Adrenal gland (tissue), 12 donors: ENCODE data around the gene TBC1D10A. TPM values are rescaled to one million over a fixed set of nuclear protein-coding genes. Genes with fewer than 3 reads are reported as not detected.
A peak's percentile ranks its signal among the peaks of the same experiment; 100 is the strongest.

Experiments
- DNase-seq, 7 donors: peaks; one replicate each; pipeline ENCODE4 v3.0.0-alpha.2; 2019 to 2020
- H3K27ac ChIP-seq, 5 donors: fragments of 200-600 bp; sonication (generic) in 4 of 5; 1 replicate in 3 of 5; 2 replicates in 2 of 5; pipeline versions ENCODE4 v1.5.1 to v1.8.0; 2016 to 2020; ENCODE audit warnings: mild to moderate bottlenecking in 1 of 5
- H3K27me3 ChIP-seq: fragments of 200-600 bp; 2 replicates; pipeline ENCODE4 v1.8.0; 2021
- H3K36me3 ChIP-seq, 2 donors: fragments of 200-600 bp; replicated peaks in 1 of 2; 1 replicate in 1 of 2; 2 replicates in 1 of 2; pipeline versions ENCODE4 v1.5.1 to v1.8.0; 2018 to 2022
- H3K4me1 ChIP-seq, 2 donors: fragments of 200-600 bp; replicated peaks in 1 of 2; 1 replicate in 1 of 2; 2 replicates in 1 of 2; pipeline versions ENCODE4 v1.5.1 to v1.8.0; 2018 to 2021
- H3K4me3 ChIP-seq, 4 donors: fragments of 200-600 bp; sonication (generic) in 3 of 4; one replicate each; pipeline ENCODE4 v1.5.1; 2016 to 2018
- H3K9me3 ChIP-seq, 3 donors: fragments of 200-600 bp; sonication (generic) in 1 of 3; replicated peaks in 1 of 3; 1 replicate in 2 of 3; 2 replicates in 1 of 3; pipeline versions ENCODE4 v1.5.1 to v1.8.0; 2016 to 2021
- POLR2A ChIP-seq, 2 donors: fragments of 450-650 bp; IDR thresholded peaks; one replicate each; pipeline ENCODE4 v1.6.1; 2017; ENCODE audit warnings: antibody characterized with exemption in 2 of 2, mild to moderate bottlenecking in 2 of 2, moderate library complexity in 1 of 2
- WGBS, 4 donors: extraction: QIAGEN DNeasy Blood & Tissue Kit in 2 of 4; methylation state at CpG; one replicate each; pipeline versions ENCODE4 v1.1.5 to v1.1.7; 2013 to 2017; 5-methylcytosine and 5-hydroxymethylcytosine counted together
- intact Hi-C, 2 donors: fragments of 100-400 bp; cut with DNase I; formaldehyde crosslinking; loops; one replicate each; pipeline versions ENCODE4 v1.14.1 to v1.15.0; 2022 to 2023
- polyA plus RNA-seq, 3 donors: library from polyadenylated mRNA; stranded (reverse); fragments of 200-250 nt in 2 of 3; fragments of 350-450 nt in 1 of 3; fragmentation: Illumina TruSeq in 1 of 3; extraction: RNeasy Lipid Tissue Mini Kit (QIAGEN cat#74804) in 1 of 3; gene quantifications; one replicate each; pipeline ENCODE4 v1.2.3, GENCODE V29; 2013 to 2014
- total RNA-seq, 9 donors: library from RNA; depleted of rRNA in 4 of 9; stranded (reverse); fragments of >200 nt in 4 of 9; fragments of 120-200 nt in 1 of 9; fragmentation: NEBNext Ultra II Directional in 1 of 9; extraction: Animal tissue kit (Norgen Biotek cat#: 25700) in 1 of 9; gene quantifications; one replicate each; pipeline versions ENCODE4 v1.1.0 to v1.2.4, GENCODE V29; 2013 to 2023
- TF ChIP-seq, protein P1 (sequence below), 6 experiments: fragments of 450-650 bp in 4 of 6; fragments of 200-600 bp in 2 of 6; sonication (generic) in 1 of 6; IDR thresholded peaks; 1 replicate in 5 of 6; 2 replicates in 1 of 6; pipeline versions ENCODE4 v1.5.1 to v1.8.0; 2016 to 2021; ENCODE audit warnings: antibody characterized with exemption in 6 of 6, mild to moderate bottlenecking in 2 of 6, moderate library complexity in 1 of 6
- donor health status: healthy with polysubstance abuse.
- donor health status: Bipolar disorder and iron deficiency.
- donor health status: DM: yes; HTN: yes; CAD: no.
- donor health status: DM: no; HTN: no; CAD: no.
- donor health status: DM: no; HTN: no; CAD: no.
- donor health status: DM: yes; HTN: yes; CAD: no.

The TBC1D10A gene
- total and polyA plus RNA-seq, 12 donors: 11.7 to 55.0 (median 29.6) TPM

GRCh38 chr22:30358541-30358940, 31.8 kb upstream of the TBC1D10A start:
- no peak for DNase-seq
- no peaks in the 10 kb centered on the region for H3K36me3 ChIP-seq
- intact Hi-C loops: no loop called here
- no peaks in the 10 kb centered on the region for H3K27me3 ChIP-seq
- no peak overlapping the region for H3K4me3 ChIP-seq
- TF ChIP-seq, protein P1, sequence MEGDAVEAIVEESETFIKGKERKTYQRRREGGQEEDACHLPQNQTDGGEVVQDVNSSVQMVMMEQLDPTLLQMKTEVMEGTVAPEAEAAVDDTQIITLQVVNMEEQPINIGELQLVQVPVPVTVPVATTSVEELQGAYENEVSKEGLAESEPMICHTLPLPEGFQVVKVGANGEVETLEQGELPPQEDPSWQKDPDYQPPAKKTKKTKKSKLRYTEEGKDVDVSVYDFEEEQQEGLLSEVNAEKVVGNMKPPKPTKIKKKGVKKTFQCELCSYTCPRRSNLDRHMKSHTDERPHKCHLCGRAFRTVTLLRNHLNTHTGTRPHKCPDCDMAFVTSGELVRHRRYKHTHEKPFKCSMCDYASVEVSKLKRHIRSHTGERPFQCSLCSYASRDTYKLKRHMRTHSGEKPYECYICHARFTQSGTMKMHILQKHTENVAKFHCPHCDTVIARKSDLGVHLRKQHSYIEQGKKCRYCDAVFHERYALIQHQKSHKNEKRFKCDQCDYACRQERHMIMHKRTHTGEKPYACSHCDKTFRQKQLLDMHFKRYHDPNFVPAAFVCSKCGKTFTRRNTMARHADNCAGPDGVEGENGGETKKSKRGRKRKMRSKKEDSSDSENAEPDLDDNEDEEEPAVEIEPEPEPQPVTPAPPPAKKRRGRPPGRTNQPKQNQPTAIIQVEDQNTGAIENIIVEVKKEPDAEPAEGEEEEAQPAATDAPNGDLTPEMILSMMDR (IDR thresholded peaks at IDR 0.05): no peak
- no peak for TF ChIP-seq POLR2A (IDR thresholded peaks at IDR 0.05)
- H3K9me3 ChIP-seq: no peaks in the 10 kb centered on the region
- H3K4me1 ChIP-seq: peaks cover 24 to 34% of the 10 kb centered on the region in 2 donors
- no peak overlapping the region for H3K27ac ChIP-seq
- 88 to 94% (median 93%) methylated on average over 6 of the region's 6 CpGs for WGBS, 4 donors

DNA sequence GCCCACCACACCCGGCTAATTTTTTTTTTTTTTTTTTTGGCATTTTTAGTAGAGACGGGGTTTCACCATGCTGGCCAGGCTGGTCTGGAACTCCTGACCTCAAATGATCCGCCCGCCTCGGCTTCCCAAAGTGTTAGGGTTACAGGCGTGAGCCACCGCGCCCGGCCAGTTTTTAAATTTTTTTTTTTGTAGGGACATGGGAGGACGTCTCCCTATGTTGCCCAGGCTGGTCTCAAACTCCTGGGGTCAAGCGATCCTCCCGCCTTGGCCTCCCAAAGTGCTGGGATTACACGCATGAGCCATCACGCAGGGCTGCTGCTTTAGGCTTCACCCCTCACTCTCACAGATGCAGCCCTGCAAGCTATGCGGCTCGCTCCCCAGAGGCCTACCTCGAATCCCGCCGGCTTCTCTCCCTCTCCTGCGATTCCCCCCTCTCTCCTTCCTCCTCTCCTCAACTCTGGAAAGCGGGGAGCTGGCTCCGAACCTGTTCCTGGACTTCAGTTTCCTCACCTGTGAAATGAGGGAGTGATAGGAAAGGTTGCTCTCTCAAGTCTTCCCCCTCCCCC, 31.0 kb upstream of the TBC1D10A start:
- Histone ChIP-seq H3K27me3 (no peaks in the 10 kb centered on the region), H3K27ac (no peak overlapping the region), H3K9me3 (no peaks in the 10 kb centered on the region), H3K4me3 (peak overlapping the region in 1 of 4 donors; percentile 98), H3K4me1 (peaks cover 24 to 35% of the 10 kb centered on the region in 2 donors), H3K36me3 (peaks cover 0 to 4% of the 10 kb centered on the region in 2 donors)
- intact Hi-C loops: no loop called here
- DNase-seq: no peak
- TF ChIP-seq, protein P1 (IDR thresholded peaks at IDR 0.05): no peak
- no peak for TF ChIP-seq POLR2A (IDR thresholded peaks at IDR 0.05)
- WGBS, 4 donors: 57 to 63% (median 60%) methylated on average over 22 of the region's 22 CpGs

DNA sequence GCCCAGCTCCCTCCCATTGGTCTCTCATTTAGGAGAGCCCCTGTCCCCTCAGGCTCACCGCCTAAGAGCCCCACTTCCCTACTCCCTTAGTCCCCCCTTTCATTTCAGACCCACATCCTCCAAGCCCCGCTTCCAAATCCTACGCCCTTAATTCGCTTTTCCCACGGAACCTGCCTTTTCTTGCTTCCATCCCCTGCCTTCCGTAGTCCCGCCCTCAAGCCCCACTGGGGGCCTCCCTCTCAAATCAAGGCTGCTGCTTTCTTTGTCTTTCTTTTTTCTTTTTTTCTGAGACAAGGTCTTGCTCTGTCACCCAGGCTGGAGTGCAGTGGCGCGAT, 30.5 kb upstream of the TBC1D10A start:
- intact Hi-C loops: no loop called here
- DNase-seq: no peak
- no peaks in the 10 kb centered on the region for H3K27me3 ChIP-seq
- H3K4me3 ChIP-seq: peak overlapping the region; percentile 18 to 98 (median 58)
- H3K36me3 ChIP-seq: peaks cover 0 to 9% of the 10 kb centered on the region in 2 donors
- H3K4me1 ChIP-seq: peaks cover 24 to 35% of the 10 kb centered on the region in 2 donors
- H3K9me3 ChIP-seq: no peaks in the 10 kb centered on the region
- WGBS, 4 donors: 2 to 5% (median 3%) methylated on average over 9 of the region's 9 CpGs
- H3K27ac ChIP-seq: peak overlapping the region in 3 of 5 donors; percentile 98 to 99 (median 99)
- no peak for TF ChIP-seq POLR2A (IDR thresholded peaks at IDR 0.05)
- TF ChIP-seq, protein P1 (IDR thresholded peaks at IDR 0.05): no peak

DNA sequence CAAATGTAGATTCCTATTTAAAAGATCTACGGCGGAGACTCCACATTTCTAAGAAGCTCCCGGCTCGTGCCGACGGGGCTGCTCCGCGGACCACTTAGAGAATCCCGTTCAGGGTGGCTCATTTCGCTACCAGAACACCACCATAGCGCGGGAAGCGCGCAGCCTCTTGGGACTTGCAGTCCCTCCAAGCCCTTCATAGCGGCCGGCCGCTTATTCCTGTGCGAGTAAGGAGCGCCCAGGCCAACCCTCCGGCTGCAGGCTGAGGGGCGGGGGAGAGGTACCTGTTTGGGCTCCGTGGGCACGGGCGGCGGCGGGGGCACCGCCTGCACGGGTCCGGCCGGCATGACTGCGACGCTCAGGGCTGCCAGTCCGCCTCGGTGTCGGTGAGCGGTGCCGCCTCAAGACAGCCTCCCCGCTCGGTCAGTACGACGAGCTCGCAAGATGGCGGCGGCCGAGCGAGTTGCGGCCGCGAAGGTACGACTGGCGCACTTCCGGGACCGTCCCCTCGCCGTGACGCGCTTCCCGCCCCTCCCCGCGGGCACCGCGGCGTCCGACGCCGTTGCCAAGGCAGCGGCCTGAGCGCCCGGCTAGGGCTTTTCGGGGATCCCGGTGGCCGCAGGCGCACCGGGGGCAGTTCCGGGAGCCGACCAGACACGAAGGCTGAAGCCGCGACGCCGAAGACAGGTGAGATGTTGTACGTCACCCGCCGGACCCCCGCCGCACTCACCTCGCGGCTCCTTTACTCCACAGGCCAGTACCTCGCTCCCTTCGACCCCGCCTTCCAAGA, 29.9 kb upstream of the TBC1D10A start, which contains the start of the genes CCDC157 and SF3A1:
TSS of gene CCDC157 (plus strand) at position 559 of the 787 bp plus-strand sequence. CDS start 8,994 bp downstream, outside the sequence.
TSS of gene SF3A1 (minus strand) at position 446 of the 787 bp plus-strand sequence. CDS start at position 344, 102 bp downstream.
- no peaks in the 10 kb centered on the region for H3K9me3 ChIP-seq

More for the DNA sequence above, 29.9 kb upstream of the TBC1D10A start, which contains the start of the genes CCDC157 and SF3A1:
- Histone ChIP-seq H3K36me3 (peaks cover 0 to 15% of the 10 kb centered on the region in 2 donors), H3K4me3 (peak within 1 kb of the TSS; percentile 18 to 98 (median 86)), H3K4me1 (peaks cover 24 to 35% of the 10 kb centered on the region in 2 donors), H3K27ac (peak within 1 kb of the TSS; percentile 87 to 99 (median 98)), H3K27me3 (no peaks in the 10 kb centered on the region)
- 0 to 2% (median 1%) methylated on average over 12 to 91 of the region's 91 CpGs for WGBS, 4 donors
- intact Hi-C loops: no loop called here
- peak; percentile 89 to 95 (median 92) for DNase-seq
- peak; percentile 93 to 96 for TF ChIP-seq POLR2A (IDR thresholded peaks at IDR 0.05)
- TF ChIP-seq, protein P1 (IDR thresholded peaks at IDR 0.05): peak in 1 of 6 experiments; percentile 14
